ENCODE data around the gene MBNL2.

MBNL2 gene

GRCh38 chr13:97289514-97290298, 67.6 kb downstream of the MBNL2 start:
- DNase-seq (ENCODE audit: insufficient read length, low spot score) (no peak), FAIRE-seq (no peak)

GRCh38 chr13:97295283-97296182, 73.4 kb downstream of the MBNL2 start:
- no peak for FAIRE-seq
- no peak for DNase-seq (ENCODE audit: insufficient read length, low spot score)

- FAIRE-seq (no peak), DNase-seq (ENCODE audit: insufficient read length, low spot score) (no peak)
These were observed 74.6 kb downstream of the MBNL2 start for GRCh38 chr13:97296740-97297139.

- FAIRE-seq, result no peak
- no peak for DNase-seq (ENCODE audit: insufficient read length, low spot score)
These were observed 76.7 kb downstream of the MBNL2 start for GRCh38 chr13:97298816-97299215.

- FAIRE-seq, result no peak
- DNase-seq (ENCODE audit: insufficient read length, low spot score), result no peak
These were observed 78.7 kb downstream of the MBNL2 start for GRCh38 chr13:97300871-97301270.

GRCh38 chr13:97301382-97302095, 79.4 kb downstream of the MBNL2 start:
- DNase-seq (ENCODE audit: insufficient read length, low spot score) (no peak), FAIRE-seq (no peak)

GRCh38 chr13:97302611-97303010, 80.5 kb downstream of the MBNL2 start:
- FAIRE-seq, result no peak

GRCh38 chr13:97306106-97306505, 84.0 kb downstream of the MBNL2 start:
- FAIRE-seq (no peak), DNase-seq (ENCODE audit: insufficient read length, low spot score) (no peak)

More at GRCh38 chr13:97302611-97303010, 80.5 kb downstream of the MBNL2 start:
- no peak for DNase-seq (ENCODE audit: insufficient read length, low spot score)

GRCh38 chr13:97306645-97307044, 84.5 kb downstream of the MBNL2 start:
- DNase-seq (ENCODE audit: insufficient read length, low spot score) (no peak), FAIRE-seq (no peak)

GRCh38 chr13:97307118-97307881, 85.2 kb downstream of the MBNL2 start:
- FAIRE-seq (no peak), DNase-seq (ENCODE audit: insufficient read length, low spot score) (no peak)

- FAIRE-seq, result no peak
- DNase-seq (ENCODE audit: insufficient read length, low spot score), result no peak
These were observed 85.9 kb downstream of the MBNL2 start for GRCh38 chr13:97307882-97308624.

GRCh38 chr13:97308735-97309429, 86.7 kb downstream of the MBNL2 start:
- no peak for FAIRE-seq
- DNase-seq (ENCODE audit: insufficient read length, low spot score), result no peak

- no peak for DNase-seq (ENCODE audit: insufficient read length, low spot score)
- no peak for FAIRE-seq
These were observed 88.8 kb downstream of the MBNL2 start for GRCh38 chr13:97310809-97311436.

GRCh38 chr13:97311956-97312355, 89.8 kb downstream of the MBNL2 start:
- no peak for DNase-seq (ENCODE audit: insufficient read length, low spot score)
- no peak for FAIRE-seq

GRCh38 chr13:97313551-97314260, 91.6 kb downstream of the MBNL2 start:
- DNase-seq (ENCODE audit: insufficient read length, low spot score) (no peak), FAIRE-seq (no peak)

GRCh38 chr13:97316390-97316789, 94.3 kb downstream of the MBNL2 start:
- FAIRE-seq, result no peak

GRCh38 chr13:97317933-97318332, 95.8 kb downstream of the MBNL2 start:
- no peak for FAIRE-seq

More at GRCh38 chr13:97316390-97316789, 94.3 kb downstream of the MBNL2 start:
- DNase-seq (ENCODE audit: insufficient read length, low spot score), result no peak

GRCh38 chr13:97318532-97318931, 96.4 kb downstream of the MBNL2 start:
- no peak for FAIRE-seq
- no peak for DNase-seq (ENCODE audit: insufficient read length, low spot score)

More at GRCh38 chr13:97317933-97318332, 95.8 kb downstream of the MBNL2 start:
- no peak for DNase-seq (ENCODE audit: insufficient read length, low spot score)

Data from GM19239 (cell line).